ENCODE results near the gene PDZD4. TPM values are rescaled to one million over a fixed set of nuclear protein-coding genes. Genes with fewer than 3 reads are reported as not detected.

The PDZD4 gene
- total and polyA plus RNA-seq, 10 donors: 3.7 to 21.8 (median 10.6) TPM

GRCh38 chrX:153807976-153808375 lies 22.4 kb downstream of the PDZD4 start:
- no peak for DNase-seq
- TF ChIP-seq POLR2AphosphoS5 (IDR thresholded peaks at IDR 0.05): no peak
- no peak for TF ChIP-seq CTCF (IDR thresholded peaks at IDR 0.05 in 8 of 11, conservative IDR thresholded peaks at IDR 0.05 in 3 of 11)
- TF ChIP-seq POLR2A (IDR thresholded peaks at IDR 0.05): no peak
- Histone ChIP-seq H3K4me1 (no peaks in the 10 kb centered on the region), H3K9me3 (no peaks in the 10 kb centered on the region), H3K4me3 (no peak overlapping the region), H3K36me3 (no peaks in the 10 kb centered on the region), H3K27ac (no peak overlapping the region), H3K27me3 (replicated peaks in 1 of 7) (peaks cover 0 to 13% (median 0%) of the 10 kb centered on the region in 7 donors)
- intact Hi-C loops (cut with DNase I; ENCODE audit: low total_unique reads): no loop called here
- 87 to 100% (median 89%) methylated on average over 2 to 19 of the region's 19 CpGs for WGBS, 5 donors

- 60 to 94% (median 88%) methylated on average over 1 to 28 of the region's 28 CpGs for WGBS, 5 donors
- H3K4me3 ChIP-seq: no peak overlapping the region
- H3K4me1 ChIP-seq: no peaks in the 10 kb centered on the region
- no peaks in the 10 kb centered on the region for H3K36me3 ChIP-seq
- no peak overlapping the region for H3K27ac ChIP-seq
- intact Hi-C loops (cut with DNase I; ENCODE audit: low total_unique reads): no loop called here
- peaks cover 0 to 4% (median 0%) of the 10 kb centered on the region in 7 donors for H3K27me3 ChIP-seq (replicated peaks in 1 of 7)
- DNase-seq: no peak
- H3K9me3 ChIP-seq: no peaks in the 10 kb centered on the region
- TF ChIP-seq CTCF (IDR thresholded peaks at IDR 0.05 in 8 of 11, conservative IDR thresholded peaks at IDR 0.05 in 3 of 11) (no peak), POLR2AphosphoS5 (IDR thresholded peaks at IDR 0.05) (no peak), POLR2A (IDR thresholded peaks at IDR 0.05) (no peak)
These were observed 23.3 kb downstream of the PDZD4 start for GRCh38 chrX:153806999-153807575.

- Histone ChIP-seq H3K36me3 (no peaks in the 10 kb centered on the region), H3K27ac (no peak overlapping the region)
These were observed 24.9 kb downstream of the PDZD4 start for GRCh38 chrX:153805436-153805835.

More at GRCh38 chrX:153805436-153805835, 24.9 kb downstream of the PDZD4 start:
- Histone ChIP-seq H3K9me3 (no peaks in the 10 kb centered on the region), H3K4me1 (no peaks in the 10 kb centered on the region), H3K27me3 (replicated peaks in 1 of 7) (peaks cover 0 to 4% (median 0%) of the 10 kb centered on the region in 7 donors), H3K4me3 (no peak overlapping the region)
- TF ChIP-seq CTCF (IDR thresholded peaks at IDR 0.05 in 8 of 11, conservative IDR thresholded peaks at IDR 0.05 in 3 of 11): no peak
- TF ChIP-seq POLR2AphosphoS5 (IDR thresholded peaks at IDR 0.05): no peak
- TF ChIP-seq POLR2A (IDR thresholded peaks at IDR 0.05): no peak
- no peak for DNase-seq
- 82 to 98% (median 90%) methylated on average over 7 to 13 of the region's 13 CpGs for WGBS, 5 donors
- intact Hi-C loops (cut with DNase I; ENCODE audit: low total_unique reads): no loop called here

Data from spleen (tissue), 11 donors.